Measurements from ENCODE around the gene DIRAS1. TPM values are rescaled to one million over a fixed set of nuclear protein-coding genes. Genes with fewer than 3 reads are reported as not detected.

Gene DIRAS1
- total RNA-seq (not detected), polyA plus RNA-seq (not detected)

- Mint-ChIP-seq H3K36me3 (peaks cover 0 to under 1% of the 10 kb centered on the region in 2 donors), H3K27me3 (peaks cover 18 to 19% of the 10 kb centered on the region in 2 donors), H3K9me3 (peaks cover 0 to under 1% (median 0%) of the 10 kb centered on the region in 8 donors), H3K27ac (no peak within 1 kb of the TSS), H3K4me3 (peak within 1 kb of the TSS in 7 of 8 donors; percentile 17 to 70 (median 51)), H3K4me1 (peaks cover 1 to 10% (median 4%) of the 10 kb centered on the region in 4 donors)
- POLR2A ChIA-PET (ENCODE audit: partially characterized antibody), result no interaction called here
- DNase-seq, result no peak
- Histone ChIP-seq H3K9me3 (ENCODE audit: control insufficient read depth in 1 of 2, low read length in 2 of 2) (no peaks in the 10 kb centered on the region), H3K4me3 (ENCODE audit: low read length in 2 of 2) (no peak within 1 kb of the TSS), H3K4me1 (ENCODE audit: insufficient read depth, low read length) (no peaks in the 10 kb centered on the region), H3K36me3 (ENCODE audit: insufficient read depth, low read length) (no peaks in the 10 kb centered on the region), H3K27ac (ENCODE audit: low read depth, low read length) (no peak within 1 kb of the TSS), H3K27me3 (ENCODE audit: insufficient read depth, low read length) (peaks cover 5% of the 10 kb centered on the region)
- intact Hi-C loops (cut with micrococcal nuclease), result no loop called here
- CTCF ChIA-PET (ENCODE audit: partially characterized antibody), result no interaction called here
Measured at GRCh38 chr19:2720777-2721569, at the start of gene DIRAS1. Gene DIRAS1, minus strand, starts transcription at chr19:2721372. Its CDS starts 3,566 bp downstream, at chr19:2717806.

- no peaks in the 10 kb centered on the region for H3K27me3 Mint-ChIP-seq
- intact Hi-C loops (cut with micrococcal nuclease), result no loop called here
- H3K9me3 Mint-ChIP-seq, result no peaks in the 10 kb centered on the region
- no peaks in the 10 kb centered on the region for H3K9me3 ChIP-seq (ENCODE audit: control insufficient read depth in 1 of 2, low read length in 2 of 2)
- DNase-seq, result no peak
- no peak overlapping the region for H3K4me3 Mint-ChIP-seq
- peaks cover 11% of the 10 kb centered on the region for H3K4me1 ChIP-seq (ENCODE audit: insufficient read depth, low read length)
- ChIA-PET POLR2A (ENCODE audit: partially characterized antibody) (no interaction called here), CTCF (ENCODE audit: partially characterized antibody) (interaction anchor here (2.6 kb wide), 1 partner anchor 22 kb away, joined by 11 read pairs; no protein-coding TSS in a partner anchor)
- H3K4me1 Mint-ChIP-seq, result peaks cover 7 to 27% (median 16%) of the 10 kb centered on the region in 4 donors
- H3K27ac Mint-ChIP-seq, result peak overlapping the region in 2 of 7 donors; percentile 52 to 53
- no peak overlapping the region for H3K4me3 ChIP-seq (ENCODE audit: low read length in 2 of 2)
- H3K27me3 ChIP-seq (ENCODE audit: insufficient read depth, low read length), result no peaks in the 10 kb centered on the region
- H3K36me3 Mint-ChIP-seq, result peaks cover 3 to 7% of the 10 kb centered on the region in 2 donors
- peaks cover 21% of the 10 kb centered on the region for H3K36me3 ChIP-seq (ENCODE audit: insufficient read depth, low read length)
- no peak overlapping the region for H3K27ac ChIP-seq (ENCODE audit: low read depth, low read length)
Measured at GRCh38 chr19:2770055-2771013, 49.2 kb upstream of the DIRAS1 start.

- no peaks in the 10 kb centered on the region for H3K9me3 ChIP-seq (ENCODE audit: control insufficient read depth in 1 of 2, low read length in 2 of 2)
- DNase-seq, result no peak
- no peaks in the 10 kb centered on the region for H3K27me3 ChIP-seq (ENCODE audit: insufficient read depth, low read length)
- no peak overlapping the region for H3K27ac ChIP-seq (ENCODE audit: low read depth, low read length)
- CTCF ChIA-PET (ENCODE audit: partially characterized antibody), result interaction anchor here (2.6 kb wide), 1 partner anchor 20 kb away, joined by 11 read pairs; no protein-coding TSS in a partner anchor
- H3K4me3 ChIP-seq (ENCODE audit: low read length in 2 of 2), result no peak overlapping the region
- intact Hi-C loops (cut with micrococcal nuclease), result no loop called here
- H3K36me3 ChIP-seq (ENCODE audit: insufficient read depth, low read length), result peaks cover 22% of the 10 kb centered on the region
- no peaks in the 10 kb centered on the region for H3K4me1 ChIP-seq (ENCODE audit: insufficient read depth, low read length)
- Mint-ChIP-seq H3K9me3 (no peaks in the 10 kb centered on the region), H3K27me3 (no peaks in the 10 kb centered on the region), H3K27ac (no peak overlapping the region), H3K36me3 (peaks cover 3 to 13% of the 10 kb centered on the region in 2 donors), H3K4me3 (no peak overlapping the region), H3K4me1 (peaks cover 2 to 16% (median 7%) of the 10 kb centered on the region in 4 donors)
- POLR2A ChIA-PET (ENCODE audit: partially characterized antibody), result no interaction called here
Measured at GRCh38 chr19:2769218-2769617, 48.0 kb upstream of the DIRAS1 start.

GRCh38 chr19:2768365-2769132 is 47.4 kb upstream of the DIRAS1 start:
- H3K4me3 Mint-ChIP-seq, result no peak overlapping the region
- intact Hi-C loops (cut with micrococcal nuclease), result no loop called here
- H3K36me3 Mint-ChIP-seq, result peaks cover 7 to 13% of the 10 kb centered on the region in 2 donors
- ChIA-PET POLR2A (ENCODE audit: partially characterized antibody) (interaction anchor here (1.5 kb wide), 1 partner anchor 15 kb away, joined by 5 read pairs; the partner anchor contains the start of gene SGTA), CTCF (ENCODE audit: partially characterized antibody) (interaction anchor here (2.6 kb wide), 1 partner anchor 20 kb away, joined by 11 read pairs; no protein-coding TSS in a partner anchor)
- Histone ChIP-seq H3K36me3 (ENCODE audit: insufficient read depth, low read length) (peaks cover 24% of the 10 kb centered on the region), H3K27ac (ENCODE audit: low read depth, low read length) (no peak overlapping the region), H3K27me3 (ENCODE audit: insufficient read depth, low read length) (no peaks in the 10 kb centered on the region), H3K9me3 (ENCODE audit: control insufficient read depth in 1 of 2, low read length in 2 of 2) (no peaks in the 10 kb centered on the region), H3K4me1 (ENCODE audit: insufficient read depth, low read length) (no peaks in the 10 kb centered on the region), H3K4me3 (ENCODE audit: low read length in 2 of 2) (no peak overlapping the region)
- no peak for DNase-seq
- H3K27ac Mint-ChIP-seq, result no peak overlapping the region
- no peaks in the 10 kb centered on the region for H3K27me3 Mint-ChIP-seq
- peaks cover 2 to 11% (median 5%) of the 10 kb centered on the region in 4 donors for H3K4me1 Mint-ChIP-seq
- no peaks in the 10 kb centered on the region for H3K9me3 Mint-ChIP-seq

- H3K4me1 ChIP-seq (ENCODE audit: insufficient read depth, low read length), result no peaks in the 10 kb centered on the region
- peaks cover 2 to 11% (median 5%) of the 10 kb centered on the region in 4 donors for H3K4me1 Mint-ChIP-seq
- H3K4me3 ChIP-seq (ENCODE audit: low read length in 2 of 2), result no peak overlapping the region
- DNase-seq, result no peak
- CTCF ChIA-PET (ENCODE audit: partially characterized antibody), result no interaction called here
- H3K27ac Mint-ChIP-seq, result no peak overlapping the region
- POLR2A ChIA-PET (ENCODE audit: partially characterized antibody), result interaction anchor here (1.5 kb wide), 1 partner anchor 15 kb away, joined by 5 read pairs; the partner anchor contains the start of gene SGTA
- no peaks in the 10 kb centered on the region for H3K27me3 Mint-ChIP-seq
- H3K9me3 Mint-ChIP-seq, result no peaks in the 10 kb centered on the region
- no peaks in the 10 kb centered on the region for H3K9me3 ChIP-seq (ENCODE audit: control insufficient read depth in 1 of 2, low read length in 2 of 2)
- H3K27me3 ChIP-seq (ENCODE audit: insufficient read depth, low read length), result no peaks in the 10 kb centered on the region
- peaks cover 27% of the 10 kb centered on the region for H3K36me3 ChIP-seq (ENCODE audit: insufficient read depth, low read length)
- peaks cover 7 to 16% of the 10 kb centered on the region in 2 donors for H3K36me3 Mint-ChIP-seq
- intact Hi-C loops (cut with micrococcal nuclease), result no loop called here
- H3K4me3 Mint-ChIP-seq, result no peak overlapping the region
- H3K27ac ChIP-seq (ENCODE audit: low read depth, low read length), result no peak overlapping the region
Measured at GRCh38 chr19:2767688-2768087, 46.5 kb upstream of the DIRAS1 start.

- POLR2A ChIA-PET (ENCODE audit: partially characterized antibody), result no interaction called here
Measured at GRCh38 chr19:2766594-2767372, 45.6 kb upstream of the DIRAS1 start.

More at GRCh38 chr19:2766594-2767372, 45.6 kb upstream of the DIRAS1 start:
- Histone ChIP-seq H3K9me3 (ENCODE audit: control insufficient read depth in 1 of 2, low read length in 2 of 2) (no peaks in the 10 kb centered on the region), H3K27me3 (ENCODE audit: insufficient read depth, low read length) (no peaks in the 10 kb centered on the region), H3K27ac (ENCODE audit: low read depth, low read length) (no peak overlapping the region), H3K4me3 (ENCODE audit: low read length in 2 of 2) (no peak overlapping the region), H3K36me3 (ENCODE audit: insufficient read depth, low read length) (peaks cover 27% of the 10 kb centered on the region), H3K4me1 (ENCODE audit: insufficient read depth, low read length) (no peaks in the 10 kb centered on the region)
- no peaks in the 10 kb centered on the region for H3K27me3 Mint-ChIP-seq
- DNase-seq, result no peak
- no peak overlapping the region for H3K4me3 Mint-ChIP-seq
- H3K27ac Mint-ChIP-seq, result peak overlapping the region in 1 of 7 donors; percentile 69
- intact Hi-C loops (cut with micrococcal nuclease), result no loop called here
- no peaks in the 10 kb centered on the region for H3K9me3 Mint-ChIP-seq
- H3K4me1 Mint-ChIP-seq, result peaks cover 0 to 3% (median 0%) of the 10 kb centered on the region in 4 donors
- peaks cover 10 to 21% of the 10 kb centered on the region in 2 donors for H3K36me3 Mint-ChIP-seq
- CTCF ChIA-PET (ENCODE audit: partially characterized antibody), result interaction anchor here (1.2 kb wide), 1 partner anchor 17 kb away, joined by 5 read pairs; no protein-coding TSS in a partner anchor

Data from CD4-positive, alpha-beta memory T cell (primary cell).